RWPE2 (cell line): Measurements from ENCODE around the gene KMT2D.

Source experiments
- ATAC-seq: fragments of 200-7000 bp; cut with Tn5 transposase; 3 replicates; pipeline ENCODE4 v1.9.1; 2021; ENCODE audit warnings: low read depth
- DNase-seq: peaks from one replicate; pipeline ENCODE4 v3.0.0-alpha.2; 2020; ENCODE audit warnings: low spot score
- H3K27ac ChIP-seq: fragments of 450-650 bp; 2 replicates; pipeline ENCODE4 v1.5.1; 2017; ENCODE audit warnings: mild to moderate bottlenecking; ENCODE audit not compliant: poor library complexity, severe bottlenecking
- H3K27me3 ChIP-seq: fragments of 250-450 bp; sonication (Bioruptor Pico); 2 replicates; pipeline ENCODE4 v1.5.1; 2021; ENCODE audit warnings: mild to moderate bottlenecking, moderate library complexity; ENCODE audit not compliant: insufficient read depth, poor library complexity, severe bottlenecking
- H3K36me3 ChIP-seq: fragments of 250-450 bp; sonication (Bioruptor Pico); 2 replicates; pipeline ENCODE4 v1.5.1; 2020; ENCODE audit warnings: low read depth, mild to moderate bottlenecking, moderate library complexity
- H3K4me1 ChIP-seq: fragments of 250-450 bp; sonication (Bioruptor Pico); 2 replicates; pipeline ENCODE4 v1.5.1; 2021; ENCODE audit warnings: mild to moderate bottlenecking, moderate library complexity; ENCODE audit not compliant: insufficient read depth, poor library complexity, severe bottlenecking
- H3K4me3 ChIP-seq: fragments of 250-450 bp; sonication (Bioruptor Pico); 2 replicates; pipeline ENCODE4 v1.5.1; 2021; ENCODE audit warnings: mild to moderate bottlenecking, moderate library complexity; ENCODE audit not compliant: severe bottlenecking
- H3K9me3 ChIP-seq: fragments of 250-450 bp; sonication (Bioruptor Pico); 2 replicates; pipeline ENCODE4 v1.5.1; 2021; ENCODE audit warnings: mild to moderate bottlenecking, moderate library complexity; ENCODE audit not compliant: severe bottlenecking
- TF ChIP-seq, protein P1 (sequence below): fragments of 450-650 bp; IDR thresholded peaks from one replicate; pipeline ENCODE4 v1.5.1; 2017; ENCODE audit warnings: mild to moderate bottlenecking, moderate library complexity; ENCODE audit not compliant: poor library complexity, severe bottlenecking

The KMT2D gene

DNA sequence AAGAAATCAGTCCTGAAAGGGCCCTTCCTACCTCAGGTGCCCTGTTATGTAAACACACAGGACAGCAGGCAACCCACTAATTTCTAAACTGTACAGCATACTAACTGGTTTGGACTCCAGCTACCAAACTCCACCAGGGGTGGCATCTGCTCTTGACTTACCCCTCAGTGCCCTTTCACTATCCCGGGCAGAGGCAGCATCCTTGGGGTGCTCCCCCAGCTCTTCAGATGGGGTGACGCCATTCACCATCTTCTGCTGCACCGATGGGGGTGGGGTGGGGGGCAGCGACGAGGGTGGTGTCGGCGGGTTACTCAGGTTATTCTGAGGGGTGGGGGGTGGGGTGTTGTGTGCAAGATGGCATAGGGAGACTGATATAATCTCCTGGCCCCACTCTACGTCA lies 30.5 kb downstream of the KMT2D start:
- Histone ChIP-seq H3K4me1 (no peaks in the 10 kb centered on the region), H3K27ac (no peak overlapping the region), H3K4me3 (no peak overlapping the region), H3K27me3 (no peaks in the 10 kb centered on the region), H3K9me3 (no peaks in the 10 kb centered on the region), H3K36me3 (peaks cover 75% of the 10 kb centered on the region)
- ATAC-seq (no peak), DNase-seq (no peak)
- TF ChIP-seq, protein P1, sequence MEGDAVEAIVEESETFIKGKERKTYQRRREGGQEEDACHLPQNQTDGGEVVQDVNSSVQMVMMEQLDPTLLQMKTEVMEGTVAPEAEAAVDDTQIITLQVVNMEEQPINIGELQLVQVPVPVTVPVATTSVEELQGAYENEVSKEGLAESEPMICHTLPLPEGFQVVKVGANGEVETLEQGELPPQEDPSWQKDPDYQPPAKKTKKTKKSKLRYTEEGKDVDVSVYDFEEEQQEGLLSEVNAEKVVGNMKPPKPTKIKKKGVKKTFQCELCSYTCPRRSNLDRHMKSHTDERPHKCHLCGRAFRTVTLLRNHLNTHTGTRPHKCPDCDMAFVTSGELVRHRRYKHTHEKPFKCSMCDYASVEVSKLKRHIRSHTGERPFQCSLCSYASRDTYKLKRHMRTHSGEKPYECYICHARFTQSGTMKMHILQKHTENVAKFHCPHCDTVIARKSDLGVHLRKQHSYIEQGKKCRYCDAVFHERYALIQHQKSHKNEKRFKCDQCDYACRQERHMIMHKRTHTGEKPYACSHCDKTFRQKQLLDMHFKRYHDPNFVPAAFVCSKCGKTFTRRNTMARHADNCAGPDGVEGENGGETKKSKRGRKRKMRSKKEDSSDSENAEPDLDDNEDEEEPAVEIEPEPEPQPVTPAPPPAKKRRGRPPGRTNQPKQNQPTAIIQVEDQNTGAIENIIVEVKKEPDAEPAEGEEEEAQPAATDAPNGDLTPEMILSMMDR, result no peak

DNA sequence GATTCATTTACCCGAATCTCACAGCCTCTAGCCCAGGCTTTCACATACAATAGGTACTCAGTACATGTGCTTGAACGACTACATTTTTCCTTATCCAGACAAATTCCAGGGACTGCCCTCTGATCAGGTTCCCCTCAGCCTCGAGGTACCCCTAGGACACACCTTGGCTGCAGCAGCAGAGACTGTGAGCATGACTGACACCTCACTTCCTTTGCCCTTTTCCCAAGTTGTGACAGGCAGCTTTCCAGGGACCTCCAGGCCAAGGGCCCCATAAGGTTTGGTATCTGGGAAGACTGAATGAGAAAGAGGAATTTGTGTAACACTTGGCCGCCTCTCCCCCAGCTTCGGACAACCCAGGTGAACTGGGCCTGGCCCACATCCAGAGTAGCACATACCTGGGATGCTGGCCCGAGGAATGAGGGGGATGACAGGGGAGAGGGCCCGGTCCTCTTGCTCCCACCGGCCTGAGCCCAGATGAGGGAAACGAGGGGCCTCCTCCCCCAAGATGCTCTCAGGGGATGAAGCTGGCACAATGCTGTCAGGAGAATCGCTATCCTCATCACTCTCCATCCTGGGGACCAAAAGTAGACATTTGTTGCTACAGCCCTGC lies 31.8 kb downstream of the KMT2D start:
- no peaks in the 10 kb centered on the region for H3K27me3 ChIP-seq
- no peaks in the 10 kb centered on the region for H3K9me3 ChIP-seq
- DNase-seq (no peak), ATAC-seq (no peak)
- H3K4me3 ChIP-seq, result no peak overlapping the region
- no peak overlapping the region for H3K27ac ChIP-seq
- TF ChIP-seq, protein P1, result no peak
- H3K36me3 ChIP-seq, result peaks cover 78% of the 10 kb centered on the region
- H3K4me1 ChIP-seq, result no peaks in the 10 kb centered on the region

DNA sequence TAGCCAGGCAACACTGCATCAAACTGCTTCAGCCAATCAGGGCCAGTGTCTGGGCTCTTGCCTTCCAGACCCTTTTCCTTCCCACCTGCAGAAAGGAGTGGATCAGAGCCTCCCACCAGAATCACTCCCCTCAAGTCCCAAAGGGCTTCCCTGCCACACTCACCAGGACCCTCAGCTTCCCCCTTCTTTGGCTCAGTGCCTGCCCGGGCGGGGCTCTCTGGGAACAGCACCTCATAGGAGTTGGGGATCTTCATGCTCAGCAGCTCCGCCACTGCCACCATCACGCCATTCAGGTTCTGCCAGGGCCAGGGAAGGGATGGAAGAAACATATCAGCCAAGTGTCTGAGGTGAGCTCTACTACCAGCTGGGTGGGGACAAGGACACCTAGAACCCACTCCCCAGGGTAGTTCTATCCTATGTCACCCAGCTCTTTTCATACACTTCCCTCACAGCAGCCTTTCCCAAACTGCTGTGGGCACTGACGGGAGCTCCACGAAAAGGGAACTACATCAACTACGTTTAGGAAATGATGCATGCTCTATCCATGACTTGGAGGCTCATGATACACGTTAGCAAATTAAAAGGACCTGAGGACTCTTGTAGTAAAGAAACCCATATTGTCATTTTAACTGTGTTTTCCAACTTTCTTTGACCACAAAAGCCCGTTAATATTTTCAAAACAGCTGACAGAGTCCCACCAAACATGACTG lies 32.6 kb downstream of the KMT2D start:
- Histone ChIP-seq H3K9me3 (no peaks in the 10 kb centered on the region), H3K4me3 (no peak overlapping the region), H3K36me3 (peaks cover 81% of the 10 kb centered on the region), H3K27me3 (no peaks in the 10 kb centered on the region), H3K4me1 (no peaks in the 10 kb centered on the region), H3K27ac (no peak overlapping the region)
- ATAC-seq (no peak), DNase-seq (no peak)
- TF ChIP-seq, protein P1, result no peak

DNA sequence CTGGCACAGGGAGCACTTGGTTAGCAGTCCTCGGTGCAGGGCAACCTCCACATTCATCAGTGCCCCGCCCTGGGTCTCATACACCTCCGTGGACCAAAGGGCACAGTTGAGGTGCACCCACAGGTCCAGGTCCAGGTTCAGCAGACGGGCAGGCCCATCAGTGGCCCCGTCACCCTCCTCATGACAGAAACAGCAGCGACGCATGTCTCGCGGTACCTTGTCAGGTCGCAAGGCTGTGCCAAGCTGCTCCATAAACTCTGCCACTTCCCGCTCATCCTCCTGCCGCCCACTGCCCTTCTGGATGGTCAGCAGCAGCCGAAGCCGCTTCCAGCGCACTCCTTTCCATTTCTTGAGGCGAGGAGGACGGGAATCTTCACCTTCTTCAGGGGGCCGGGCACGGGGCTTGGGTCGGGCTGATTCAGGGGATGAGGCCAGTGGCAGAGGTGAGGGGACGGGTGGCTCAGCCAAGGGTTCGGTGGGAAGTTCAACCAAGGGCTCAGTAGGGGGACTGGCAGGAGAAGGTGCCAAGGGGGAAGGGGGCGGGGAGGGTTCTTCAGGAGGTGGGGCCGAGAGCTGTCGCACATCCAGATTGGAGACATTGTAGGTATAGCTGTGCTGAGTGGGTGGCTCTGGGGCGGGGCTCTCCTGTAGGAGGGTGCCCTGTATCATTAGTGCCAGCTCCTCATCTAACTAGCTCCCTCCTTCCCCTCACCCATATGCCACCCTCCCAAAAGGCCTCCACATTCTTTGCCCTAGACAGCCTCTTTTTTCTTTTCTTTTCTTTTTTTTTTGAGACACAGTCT lies 33.7 kb downstream of the KMT2D start:
- no peak overlapping the region for H3K4me3 ChIP-seq
- no peak for ATAC-seq
- DNase-seq, result no peak
- H3K36me3 ChIP-seq, result peaks cover 81% of the 10 kb centered on the region
- TF ChIP-seq, protein P1, result no peak
- no peak overlapping the region for H3K27ac ChIP-seq
- H3K27me3 ChIP-seq, result no peaks in the 10 kb centered on the region
- H3K9me3 ChIP-seq, result no peaks in the 10 kb centered on the region
- H3K4me1 ChIP-seq, result no peaks in the 10 kb centered on the region
